ENCODE data around the gene LOXHD1.

DNA sequence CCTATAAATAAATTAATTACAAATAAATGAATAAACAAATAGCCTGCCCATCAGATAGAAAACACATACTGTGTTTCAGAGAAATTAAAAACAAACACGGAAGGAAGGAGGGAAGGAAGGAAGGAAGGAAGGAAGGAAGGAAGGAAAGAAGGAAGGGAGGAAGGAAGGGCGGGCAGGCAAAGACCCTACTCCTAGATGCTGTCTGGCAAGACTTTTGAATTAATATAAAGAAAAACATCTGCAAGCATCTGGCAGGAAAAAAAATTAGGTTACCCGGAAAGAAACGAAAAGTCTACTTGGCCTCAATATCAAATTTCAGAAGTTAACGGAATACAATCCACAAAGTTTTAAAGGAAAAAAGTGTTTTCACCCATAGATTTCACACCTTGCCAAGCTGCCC lies 49.1 kb downstream of the LOXHD1 start:
- TF ChIP-seq, protein P1, sequence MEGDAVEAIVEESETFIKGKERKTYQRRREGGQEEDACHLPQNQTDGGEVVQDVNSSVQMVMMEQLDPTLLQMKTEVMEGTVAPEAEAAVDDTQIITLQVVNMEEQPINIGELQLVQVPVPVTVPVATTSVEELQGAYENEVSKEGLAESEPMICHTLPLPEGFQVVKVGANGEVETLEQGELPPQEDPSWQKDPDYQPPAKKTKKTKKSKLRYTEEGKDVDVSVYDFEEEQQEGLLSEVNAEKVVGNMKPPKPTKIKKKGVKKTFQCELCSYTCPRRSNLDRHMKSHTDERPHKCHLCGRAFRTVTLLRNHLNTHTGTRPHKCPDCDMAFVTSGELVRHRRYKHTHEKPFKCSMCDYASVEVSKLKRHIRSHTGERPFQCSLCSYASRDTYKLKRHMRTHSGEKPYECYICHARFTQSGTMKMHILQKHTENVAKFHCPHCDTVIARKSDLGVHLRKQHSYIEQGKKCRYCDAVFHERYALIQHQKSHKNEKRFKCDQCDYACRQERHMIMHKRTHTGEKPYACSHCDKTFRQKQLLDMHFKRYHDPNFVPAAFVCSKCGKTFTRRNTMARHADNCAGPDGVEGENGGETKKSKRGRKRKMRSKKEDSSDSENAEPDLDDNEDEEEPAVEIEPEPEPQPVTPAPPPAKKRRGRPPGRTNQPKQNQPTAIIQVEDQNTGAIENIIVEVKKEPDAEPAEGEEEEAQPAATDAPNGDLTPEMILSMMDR (IDR thresholded peaks at IDR 0.05): no peak
- TF ChIP-seq POLR2A (IDR thresholded peaks at IDR 0.05; ENCODE audit: low read depth): no peak
- TF ChIP-seq POLR2AphosphoS5 (IDR thresholded peaks at IDR 0.05): no peak
- no peak for TF ChIP-seq EP300 (IDR thresholded peaks at IDR 0.05)
